ENCODE data around the gene TEX12.

The TEX12 gene

GRCh38 chr11:112166562-112166961, 610 bp upstream of the TEX12 start:
- Histone ChIP-seq H3K27me3 (ENCODE audit: insufficient read depth, low read length) (no peaks in the 10 kb centered on the region), H3K4me1 (ENCODE audit: control insufficient read depth, insufficient read depth, low read length, unreplicated experiment) (peaks cover 15% of the 10 kb centered on the region), H2AFZ (ENCODE audit: low read length, unreplicated experiment) (no peak overlapping the region), H3K27ac (ENCODE audit: low read depth, low read length) (no peak overlapping the region), H3K36me3 (ENCODE audit: insufficient read depth, low read length) (no peaks in the 10 kb centered on the region), H3K4me3 (ENCODE audit: low read depth, low read length) (no peak overlapping the region), H3K79me2 (ENCODE audit: control insufficient read depth, insufficient read depth, low read length, unreplicated experiment) (no peaks in the 10 kb centered on the region)

GRCh38 chr11:112172362-112172994, 5.3 kb downstream of the TEX12 start:
- H3K36me3 ChIP-seq (ENCODE audit: insufficient read depth, low read length) = no peaks in the 10 kb centered on the region
- H3K79me2 ChIP-seq (ENCODE audit: control insufficient read depth, insufficient read depth, low read length, unreplicated experiment) = no peaks in the 10 kb centered on the region
- peak overlapping the region; percentile 51 for H2AFZ ChIP-seq (ENCODE audit: low read length, unreplicated experiment)
- peaks cover 16% of the 10 kb centered on the region for H3K4me1 ChIP-seq (ENCODE audit: control insufficient read depth, insufficient read depth, low read length, unreplicated experiment)
- no peak overlapping the region for H3K27ac ChIP-seq (ENCODE audit: low read depth, low read length)
- no peaks in the 10 kb centered on the region for H3K27me3 ChIP-seq (ENCODE audit: insufficient read depth, low read length)
- H3K4me3 ChIP-seq (ENCODE audit: low read depth, low read length) = no peak overlapping the region

GRCh38 chr11:112173152-112173551, 6.0 kb downstream of the TEX12 start:
- Histone ChIP-seq H3K4me3 (ENCODE audit: low read depth, low read length) (no peak overlapping the region), H3K27me3 (ENCODE audit: insufficient read depth, low read length) (no peaks in the 10 kb centered on the region), H3K36me3 (ENCODE audit: insufficient read depth, low read length) (no peaks in the 10 kb centered on the region), H3K4me1 (ENCODE audit: control insufficient read depth, insufficient read depth, low read length, unreplicated experiment) (peaks cover 16% of the 10 kb centered on the region), H3K27ac (ENCODE audit: low read depth, low read length) (no peak overlapping the region), H3K79me2 (ENCODE audit: control insufficient read depth, insufficient read depth, low read length, unreplicated experiment) (no peaks in the 10 kb centered on the region), H2AFZ (ENCODE audit: low read length, unreplicated experiment) (peak overlapping the region; percentile 51)

GRCh38 chr11:112174789-112175598, 7.8 kb downstream of the TEX12 start, which contains the start of gene BCO2:
BCO2 (plus strand) TSS chr11:112175512; CDS start chr11:112175602, 90 bp downstream.
- peak within 1 kb of the TSS; percentile 79 for H3K4me3 ChIP-seq (ENCODE audit: low read depth, low read length)
- H3K36me3 ChIP-seq (ENCODE audit: insufficient read depth, low read length) = no peaks in the 10 kb centered on the region
- peaks cover 16% of the 10 kb centered on the region for H3K4me1 ChIP-seq (ENCODE audit: control insufficient read depth, insufficient read depth, low read length, unreplicated experiment)
- no peaks in the 10 kb centered on the region for H3K79me2 ChIP-seq (ENCODE audit: control insufficient read depth, insufficient read depth, low read length, unreplicated experiment)
- H3K27ac ChIP-seq (ENCODE audit: low read depth, low read length) = peak within 1 kb of the TSS; percentile 61; the same call in 1 of the 2 replicates
- no peaks in the 10 kb centered on the region for H3K27me3 ChIP-seq (ENCODE audit: insufficient read depth, low read length)
- peak within 1 kb of the TSS; percentile 97 for H2AFZ ChIP-seq (ENCODE audit: low read length, unreplicated experiment)

GRCh38 chr11:112175599-112175952, 8.4 kb downstream of the TEX12 start:
- Histone ChIP-seq H3K27ac (ENCODE audit: low read depth, low read length) (peak overlapping the region; percentile 61; the same call in 1 of the 2 replicates), H3K4me1 (ENCODE audit: control insufficient read depth, insufficient read depth, low read length, unreplicated experiment) (peaks cover 16% of the 10 kb centered on the region), H2AFZ (ENCODE audit: low read length, unreplicated experiment) (peak overlapping the region; percentile 97), H3K36me3 (ENCODE audit: insufficient read depth, low read length) (no peaks in the 10 kb centered on the region), H3K27me3 (ENCODE audit: insufficient read depth, low read length) (no peaks in the 10 kb centered on the region), H3K79me2 (ENCODE audit: control insufficient read depth, insufficient read depth, low read length, unreplicated experiment) (no peaks in the 10 kb centered on the region), H3K4me3 (ENCODE audit: low read depth, low read length) (peak overlapping the region; percentile 79)

- Histone ChIP-seq H2AFZ (ENCODE audit: low read length, unreplicated experiment) (no peak overlapping the region), H3K27me3 (ENCODE audit: insufficient read depth, low read length) (no peaks in the 10 kb centered on the region), H3K4me1 (ENCODE audit: control insufficient read depth, insufficient read depth, low read length, unreplicated experiment) (peaks cover 16% of the 10 kb centered on the region), H3K4me3 (ENCODE audit: low read depth, low read length) (no peak overlapping the region), H3K36me3 (ENCODE audit: insufficient read depth, low read length) (no peaks in the 10 kb centered on the region), H3K79me2 (ENCODE audit: control insufficient read depth, insufficient read depth, low read length, unreplicated experiment) (no peaks in the 10 kb centered on the region), H3K27ac (ENCODE audit: low read depth, low read length) (no peak overlapping the region)
Observed at GRCh38 chr11:112176077-112176476, 8.9 kb downstream of the TEX12 start.

GRCh38 chr11:112177589-112177988, 10.4 kb downstream of the TEX12 start:
- Histone ChIP-seq H3K36me3 (ENCODE audit: insufficient read depth, low read length) (no peaks in the 10 kb centered on the region), H3K4me1 (ENCODE audit: control insufficient read depth, insufficient read depth, low read length, unreplicated experiment) (peaks cover 11% of the 10 kb centered on the region), H3K27me3 (ENCODE audit: insufficient read depth, low read length) (no peaks in the 10 kb centered on the region), H2AFZ (ENCODE audit: low read length, unreplicated experiment) (no peak overlapping the region), H3K4me3 (ENCODE audit: low read depth, low read length) (no peak overlapping the region), H3K27ac (ENCODE audit: low read depth, low read length) (no peak overlapping the region), H3K79me2 (ENCODE audit: control insufficient read depth, insufficient read depth, low read length, unreplicated experiment) (no peaks in the 10 kb centered on the region)

- no peaks in the 10 kb centered on the region for H3K27me3 ChIP-seq (ENCODE audit: insufficient read depth, low read length)
- no peaks in the 10 kb centered on the region for H3K36me3 ChIP-seq (ENCODE audit: insufficient read depth, low read length)
- H3K4me3 ChIP-seq (ENCODE audit: low read depth, low read length) = no peak overlapping the region
- no peak overlapping the region for H3K27ac ChIP-seq (ENCODE audit: low read depth, low read length)
- no peaks in the 10 kb centered on the region for H3K79me2 ChIP-seq (ENCODE audit: control insufficient read depth, insufficient read depth, low read length, unreplicated experiment)
- no peak overlapping the region for H2AFZ ChIP-seq (ENCODE audit: low read length, unreplicated experiment)
- H3K4me1 ChIP-seq (ENCODE audit: control insufficient read depth, insufficient read depth, low read length, unreplicated experiment) = peaks cover 4% of the 10 kb centered on the region
Observed at GRCh38 chr11:112178428-112178827, 11.3 kb downstream of the TEX12 start.

- Histone ChIP-seq H3K79me2 (ENCODE audit: control insufficient read depth, insufficient read depth, low read length, unreplicated experiment) (no peaks in the 10 kb centered on the region), H3K4me1 (ENCODE audit: control insufficient read depth, insufficient read depth, low read length, unreplicated experiment) (peaks cover 4% of the 10 kb centered on the region), H2AFZ (ENCODE audit: low read length, unreplicated experiment) (no peak overlapping the region), H3K4me3 (ENCODE audit: low read depth, low read length) (no peak overlapping the region), H3K27ac (ENCODE audit: low read depth, low read length) (no peak overlapping the region), H3K27me3 (ENCODE audit: insufficient read depth, low read length) (no peaks in the 10 kb centered on the region), H3K36me3 (ENCODE audit: insufficient read depth, low read length) (no peaks in the 10 kb centered on the region)
Observed at GRCh38 chr11:112178936-112179335, 11.8 kb downstream of the TEX12 start.

GRCh38 chr11:112179601-112180000, 12.4 kb downstream of the TEX12 start:
- no peak overlapping the region for H3K4me3 ChIP-seq (ENCODE audit: low read depth, low read length)
- H3K4me1 ChIP-seq (ENCODE audit: control insufficient read depth, insufficient read depth, low read length, unreplicated experiment) = peaks cover 4% of the 10 kb centered on the region
- no peaks in the 10 kb centered on the region for H3K79me2 ChIP-seq (ENCODE audit: control insufficient read depth, insufficient read depth, low read length, unreplicated experiment)
- H3K36me3 ChIP-seq (ENCODE audit: insufficient read depth, low read length) = no peaks in the 10 kb centered on the region
- H3K27ac ChIP-seq (ENCODE audit: low read depth, low read length) = no peak overlapping the region
- H2AFZ ChIP-seq (ENCODE audit: low read length, unreplicated experiment) = no peak overlapping the region
- H3K27me3 ChIP-seq (ENCODE audit: insufficient read depth, low read length) = no peaks in the 10 kb centered on the region

- Histone ChIP-seq H2AFZ (ENCODE audit: low read length, unreplicated experiment) (no peak overlapping the region), H3K27me3 (ENCODE audit: insufficient read depth, low read length) (no peaks in the 10 kb centered on the region), H3K4me1 (ENCODE audit: control insufficient read depth, insufficient read depth, low read length, unreplicated experiment) (no peaks in the 10 kb centered on the region), H3K36me3 (ENCODE audit: insufficient read depth, low read length) (no peaks in the 10 kb centered on the region), H3K79me2 (ENCODE audit: control insufficient read depth, insufficient read depth, low read length, unreplicated experiment) (no peaks in the 10 kb centered on the region), H3K27ac (ENCODE audit: low read depth, low read length) (no peak overlapping the region), H3K4me3 (ENCODE audit: low read depth, low read length) (no peak overlapping the region)
Observed at GRCh38 chr11:112182867-112183266, 15.7 kb downstream of the TEX12 start.

Measured in ACC112 (cell line).